K562 (cell line): ENCODE data around the gene BST1. TPM values are rescaled to one million over a fixed set of nuclear protein-coding genes. Genes with fewer than 3 reads are reported as not detected.

Experiments used
- ATAC-seq: fragments of 200-7000 bp; cut with Tn5 transposase; 3 replicates; pipeline ENCODE4 v1.9.1; 2020; ENCODE audit warnings: moderate library complexity
- BruUV-seq: library from RNA; stranded (reverse); fragments of 400-500 nt; replicated peaks from 2 replicates; lab custom pipeline; 2021; lab: Mats Ljungman, UMichigan
- CTCF ChIA-PET: fragments of 300-600 bp; formaldehyde crosslinking; extraction: SDS; loops from one replicate; lab custom pipeline; 2021; ENCODE audit warnings: low intra/inter-chr PET ratio; lab: Yijun Ruan, JAX
- POLR2A ChIA-PET: fragments of 300-600, 350-650 bp; sonication (Branson Sonifier 250); formaldehyde crosslinking; extraction: SDS; loops from one replicate; lab custom pipeline; 2021; ENCODE audit warnings: antibody characterized with exemption, inconsistent platforms; lab: Yijun Ruan, JAX
- DNase-seq, 4 experiments: peaks; one replicate each; pipeline versions ENCODE4 v3.0.0 to v3.0.0-alpha.2; 2011 to 2018; ENCODE audit warnings: low spot score in 3 of 4, mixed read lengths in 3 of 4; ENCODE audit errors: extremely low read depth in 1 of 4
- FAIRE-seq: peaks from 2 replicates; lab custom pipeline; 2011; peaks lifted over from hg19 to GRCh38; lab: Jason Lieb, UNC
- H2AFZ ChIP-seq: 2 replicates; pipeline ENCODE4 v1.6.0; 2011; ENCODE audit warnings: low read depth, low read length, control low read depth, inconsistent platforms
- H3K27ac ChIP-seq: fragments of 200-600 bp; 3 replicates; pipeline ENCODE4 v1.8.0; 2011; ENCODE audit warnings: low read depth, mild to moderate bottlenecking, control low read depth, inconsistent platforms, low read length, moderate library complexity, mixed read lengths; ENCODE audit errors: extremely low read depth
- H3K27me3 ChIP-seq, 2 experiments: fragments of 300-600 bp in 1 of 2; 2 replicates in 1 of 2; 3 replicates in 1 of 2; pipeline versions ENCODE4 v1.6.0 to v1.8.0; 2011; ENCODE audit warnings: inconsistent platforms in 2 of 2, low read length in 2 of 2, mild to moderate bottlenecking in 1 of 2, mixed read lengths in 1 of 2, moderate library complexity in 1 of 2; ENCODE audit not compliant: control insufficient read depth in 2 of 2, insufficient read depth in 2 of 2
- H3K36me3 ChIP-seq: fragments of 300-600 bp; 3 replicates; pipeline ENCODE4 v1.8.0; 2011; ENCODE audit warnings: mild to moderate bottlenecking, low read length, inconsistent platforms; ENCODE audit not compliant: control insufficient read depth, insufficient read depth
- H3K4me1 ChIP-seq, 2 experiments: fragments of 200-600 bp in 1 of 2; replicated peaks in 1 of 2; 2 replicates in 1 of 2; 3 replicates in 1 of 2; pipeline versions ENCODE4 v1.5.1 to v1.8.0; 2011; ENCODE audit warnings: inconsistent platforms in 2 of 2, low read length in 2 of 2, mild to moderate bottlenecking in 1 of 2, mixed read lengths in 1 of 2, moderate library complexity in 1 of 2; ENCODE audit not compliant: control insufficient read depth in 2 of 2, insufficient read depth in 2 of 2
- H3K4me2 ChIP-seq: 2 replicates; pipeline ENCODE4 v1.6.1; 2011; ENCODE audit warnings: low read length, control low read depth, inconsistent platforms, mixed read lengths; ENCODE audit not compliant: insufficient read depth
- H3K4me3 ChIP-seq: fragments of 200-600 bp; sonication (generic), shearing (Covaris generic); 2 replicates; pipeline ENCODE4 v1.5.1; 2016; ENCODE audit warnings: control low read depth, inconsistent platforms
- H3K79me2 ChIP-seq: fragments of 200-600 bp; 3 replicates; pipeline ENCODE4 v1.8.0; 2011; ENCODE audit warnings: low read length, inconsistent platforms; ENCODE audit not compliant: control insufficient read depth, insufficient read depth
- H3K9ac ChIP-seq, 2 experiments: 2 replicates each; pipeline versions ENCODE4 v1.6.0 to v1.6.1; 2011; ENCODE audit warnings: low read depth in 2 of 2, low read length in 2 of 2, control low read depth in 1 of 2, inconsistent platforms in 1 of 2, mild to moderate bottlenecking in 1 of 2, mixed read lengths in 1 of 2; ENCODE audit not compliant: insufficient read depth in 1 of 2
- H3K9me1 ChIP-seq: one replicate; pipeline ENCODE4 v1.6.0; 2011; ENCODE audit warnings: inconsistent platforms, mild to moderate bottlenecking, low read length, moderate library complexity; ENCODE audit not compliant: control insufficient read depth, insufficient read depth
- H3K9me3 ChIP-seq: replicated peaks from 2 replicates; pipeline ENCODE4 v1.5.1; 2011; ENCODE audit warnings: low read depth, low read length, inconsistent platforms; ENCODE audit not compliant: control insufficient read depth, insufficient read depth
- H4K20me1 ChIP-seq: replicated peaks from 2 replicates; pipeline ENCODE4 v1.6.1; 2011; ENCODE audit warnings: low read length, inconsistent platforms, mixed read lengths; ENCODE audit not compliant: control insufficient read depth, insufficient read depth
- BRD4 ChIP-seq: fragments of 200-600 bp; sonication (generic); IDR thresholded peaks from 2 replicates; pipeline ENCODE4 v1.6.1; 2017; ENCODE audit warnings: inconsistent platforms
- CHD2 ChIP-seq: IDR thresholded peaks from 2 replicates; pipeline ENCODE4 v1.6.1; 2011; ENCODE audit warnings: low read depth, low read length
- CXXC5 ChIP-seq: fragments of 250-450 bp; sonication (Bioruptor Pico); IDR thresholded peaks from 2 replicates; pipeline ENCODE4 v1.8.0; 2022; ENCODE audit warnings: inconsistent platforms, mild to moderate bottlenecking, moderate library complexity
- FOXK2 ChIP-seq, 2 experiments: fragments of 450-650 bp; IDR thresholded peaks in 1 of 2; conservative IDR thresholded peaks in 1 of 2; 2 replicates each; pipeline ENCODE4 v1.6.1; 2016; ENCODE audit warnings: low read depth in 2 of 2, mild to moderate bottlenecking in 1 of 2
- GATAD2A ChIP-seq: fragments of 450-650 bp; IDR thresholded peaks from 2 replicates; pipeline ENCODE4 v1.6.1; 2017
- HDAC1 ChIP-seq, 2 experiments: fragments of 450-650 bp; IDR thresholded peaks; 2 replicates each; pipeline ENCODE4 v1.6.1; 2016 to 2017; ENCODE audit warnings: inconsistent platforms in 1 of 2, mild to moderate bottlenecking in 1 of 2, moderate library complexity in 1 of 2
- NELFE ChIP-seq: IDR thresholded peaks from 2 replicates; pipeline ENCODE4 v1.6.1; 2011; ENCODE audit warnings: mild to moderate bottlenecking; ENCODE audit not compliant: insufficient read depth, insufficient read length
- PURB ChIP-seq: sonication (generic); formaldehyde crosslinking; IDR thresholded peaks from 2 replicates; pipeline ENCODE4 v1.9.0; 2021; ENCODE audit warnings: low read depth, mild to moderate bottlenecking, missing genetic modification reagents
- WGBS: fragments of 100-300 bp; shearing (Covaris generic); methylation state at CpG from one replicate; pipeline ENCODE4 v1.1.6; 2016; ENCODE audit warnings: low coverage, mixed read lengths; ENCODE audit not compliant: insufficient coverage; ENCODE audit errors: missing lambda C conversion rate; 5-methylcytosine and 5-hydroxymethylcytosine counted together
- in situ Hi-C: fragments of 300-500 bp; cut with MboI; formaldehyde crosslinking; loops from 4 replicates; pipeline ENCODE4 v1.15.0; 2018; ENCODE audit warnings: inconsistent platforms, mixed read lengths
- intact Hi-C: fragments of 100-400 bp; cut with micrococcal nuclease; formaldehyde crosslinking; loops from 2 replicates; pipeline ENCODE4 v1.14.2; 2022
- polyA plus RNA-seq, 8 experiments: library from polyadenylated mRNA; depleted of rRNA in 4 of 8; stranded (reverse) in 5 of 8; unstranded in 3 of 8; fragments of >200 nt; fragmentation: Nextera tagmentation in 2 of 8; fragmentation: Illumina TruSeq in 1 of 8; extraction: Ambion mirVana in 2 of 8; extraction: Trizol in 1 of 8; gene quantifications; 2 replicates each; pipeline versions ENCODE4 v1.2.1 to v1.2.3, GENCODE V29; 2011 to 2014; ENCODE audit warnings: inconsistent platforms in 1 of 8, missing spikeins in 1 of 8
- total RNA-seq, 7 experiments: library from RNA; depleted of rRNA in 6 of 7; stranded (reverse); fragments of >200 nt in 6 of 7; fragmentation: Illumina TruSeq in 2 of 7; extraction: Trizol in 2 of 7; gene quantifications; 2 replicates each; pipeline versions ENCODE4 v1.2.1 to v1.2.3, GENCODE V29; 2011 to 2021; ENCODE audit warnings: low replicate concordance in 1 of 7
- TF ChIP-seq, protein P1 (sequence below): fragments of 450-650 bp; IDR thresholded peaks from 2 replicates; pipeline ENCODE4 v1.6.1; 2017; ENCODE audit warnings: antibody characterized with exemption, mild to moderate bottlenecking
- TF ChIP-seq, protein P2 (sequence below): sonication (generic); formaldehyde crosslinking; IDR thresholded peaks from 2 replicates; pipeline ENCODE4 v1.8.0; 2022; ENCODE audit warnings: missing genetic modification reagents, mild to moderate bottlenecking, borderline replicate concordance
- TF ChIP-seq, protein P3 (sequence below): sonication (generic); formaldehyde crosslinking; IDR thresholded peaks from 2 replicates; pipeline ENCODE4 v1.8.0; 2022; ENCODE audit warnings: mild to moderate bottlenecking, missing genetic modification reagents
- TF ChIP-seq, protein P4 (sequence below): sonication (generic); formaldehyde crosslinking; IDR thresholded peaks from 2 replicates; pipeline ENCODE4 v1.8.0; 2022; ENCODE audit warnings: mild to moderate bottlenecking, missing genetic modification reagents
- TF ChIP-seq, protein P5 (sequence below): IDR thresholded peaks from 2 replicates; pipeline ENCODE4 v1.6.1; 2014; ENCODE audit warnings: antibody characterized with exemption

Gene BST1
- total and polyA plus RNA-seq, 9 of the 15 experiments (the other 6 are each of a cell fraction or from before 2014, with no cell fraction given) = 0.04 to 0.38 (median 0.07) TPM; not detected in 6

DNA sequence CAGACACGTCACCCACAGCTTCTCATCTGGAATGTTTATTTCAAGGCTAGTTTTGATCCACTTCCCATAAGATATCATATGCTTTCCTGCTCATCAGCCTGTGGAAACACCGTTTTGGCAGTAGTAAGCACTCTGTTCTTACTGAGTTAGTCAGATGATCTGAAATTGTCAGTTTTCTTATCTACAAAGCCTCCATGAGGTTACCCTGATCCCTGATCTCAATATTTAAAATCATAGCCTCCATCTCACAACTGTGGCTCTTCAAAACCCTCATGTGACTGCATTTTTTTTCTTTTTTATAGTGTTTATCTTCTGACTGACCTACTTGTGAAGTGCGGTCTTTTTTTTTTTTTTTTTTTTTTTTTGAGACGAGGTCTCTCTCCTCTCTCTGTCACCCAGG is 22.7 kb downstream of the BST1 start:
- Histone ChIP-seq H3K4me2 (no peak overlapping the region), H4K20me1 (no peaks in the 10 kb centered on the region), H2AFZ (no peak overlapping the region), H3K4me1 (no peaks in the 10 kb centered on the region), H3K9me3 (no peaks in the 10 kb centered on the region), H3K9me1 (no peaks in the 10 kb centered on the region), H3K9ac (no peak overlapping the region), H3K36me3 (no peaks in the 10 kb centered on the region), H3K27ac (no peak overlapping the region), H3K79me2 (no peaks in the 10 kb centered on the region), H3K27me3 (peaks cover 5 to 6% of the 10 kb centered on the region in 2 experiments; a peak in 3 of 5 replicates), H3K4me3 (no peak overlapping the region)
- FAIRE-seq (no peak), DNase-seq (no peak), ATAC-seq (no peak)
- in situ Hi-C loops = no loop called here
- ChIA-PET CTCF (no interaction called here), POLR2A (interaction anchor here (0.7 kb wide), 1 partner anchor 228 kb away, joined by 3 read pairs; no protein-coding TSS in a partner anchor)
- intact Hi-C loops = no loop called here
- BruUV-seq = no TSS peak
- WGBS = 0% methylated on average over 2 of the region's 4 CpGs
- TF ChIP-seq BRD4 (no peak), NELFE (no peak), CXXC5 (CRISPR knock-in tag) (no peak), PURB (CRISPR knock-in tag) (no peak), HDAC1 (IDR thresholded peaks at IDR 0.05) (no peak), CHD2 (no peak), FOXK2 (conservative IDR thresholded peaks at IDR 0.05 in 1 of 2, IDR thresholded peaks at IDR 0.05 in 1 of 2; ENCODE audit: low read depth in 2 of 2) (no peak), GATAD2A (no peak)
- TF ChIP-seq, protein P1, sequence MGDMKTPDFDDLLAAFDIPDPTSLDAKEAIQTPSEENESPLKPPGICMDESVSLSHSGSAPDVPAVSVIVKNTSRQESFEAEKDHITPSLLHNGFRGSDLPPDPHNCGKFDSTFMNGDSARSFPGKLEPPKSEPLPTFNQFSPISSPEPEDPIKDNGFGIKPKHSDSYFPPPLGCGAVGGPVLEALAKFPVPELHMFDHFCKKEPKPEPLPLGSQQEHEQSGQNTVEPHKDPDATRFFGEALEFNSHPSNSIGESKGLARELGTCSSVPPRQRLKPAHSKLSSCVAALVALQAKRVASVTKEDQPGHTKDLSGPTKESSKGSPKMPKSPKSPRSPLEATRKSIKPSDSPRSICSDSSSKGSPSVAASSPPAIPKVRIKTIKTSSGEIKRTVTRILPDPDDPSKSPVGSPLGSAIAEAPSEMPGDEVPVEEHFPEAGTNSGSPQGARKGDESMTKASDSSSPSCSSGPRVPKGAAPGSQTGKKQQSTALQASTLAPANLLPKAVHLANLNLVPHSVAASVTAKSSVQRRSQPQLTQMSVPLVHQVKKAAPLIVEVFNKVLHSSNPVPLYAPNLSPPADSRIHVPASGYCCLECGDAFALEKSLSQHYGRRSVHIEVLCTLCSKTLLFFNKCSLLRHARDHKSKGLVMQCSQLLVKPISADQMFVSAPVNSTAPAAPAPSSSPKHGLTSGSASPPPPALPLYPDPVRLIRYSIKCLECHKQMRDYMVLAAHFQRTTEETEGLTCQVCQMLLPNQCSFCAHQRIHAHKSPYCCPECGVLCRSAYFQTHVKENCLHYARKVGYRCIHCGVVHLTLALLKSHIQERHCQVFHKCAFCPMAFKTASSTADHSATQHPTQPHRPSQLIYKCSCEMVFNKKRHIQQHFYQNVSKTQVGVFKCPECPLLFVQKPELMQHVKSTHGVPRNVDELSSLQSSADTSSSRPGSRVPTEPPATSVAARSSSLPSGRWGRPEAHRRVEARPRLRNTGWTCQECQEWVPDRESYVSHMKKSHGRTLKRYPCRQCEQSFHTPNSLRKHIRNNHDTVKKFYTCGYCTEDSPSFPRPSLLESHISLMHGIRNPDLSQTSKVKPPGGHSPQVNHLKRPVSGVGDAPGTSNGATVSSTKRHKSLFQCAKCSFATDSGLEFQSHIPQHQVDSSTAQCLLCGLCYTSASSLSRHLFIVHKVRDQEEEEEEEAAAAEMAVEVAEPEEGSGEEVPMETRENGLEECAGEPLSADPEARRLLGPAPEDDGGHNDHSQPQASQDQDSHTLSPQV = no peak
- TF ChIP-seq, protein P2, sequence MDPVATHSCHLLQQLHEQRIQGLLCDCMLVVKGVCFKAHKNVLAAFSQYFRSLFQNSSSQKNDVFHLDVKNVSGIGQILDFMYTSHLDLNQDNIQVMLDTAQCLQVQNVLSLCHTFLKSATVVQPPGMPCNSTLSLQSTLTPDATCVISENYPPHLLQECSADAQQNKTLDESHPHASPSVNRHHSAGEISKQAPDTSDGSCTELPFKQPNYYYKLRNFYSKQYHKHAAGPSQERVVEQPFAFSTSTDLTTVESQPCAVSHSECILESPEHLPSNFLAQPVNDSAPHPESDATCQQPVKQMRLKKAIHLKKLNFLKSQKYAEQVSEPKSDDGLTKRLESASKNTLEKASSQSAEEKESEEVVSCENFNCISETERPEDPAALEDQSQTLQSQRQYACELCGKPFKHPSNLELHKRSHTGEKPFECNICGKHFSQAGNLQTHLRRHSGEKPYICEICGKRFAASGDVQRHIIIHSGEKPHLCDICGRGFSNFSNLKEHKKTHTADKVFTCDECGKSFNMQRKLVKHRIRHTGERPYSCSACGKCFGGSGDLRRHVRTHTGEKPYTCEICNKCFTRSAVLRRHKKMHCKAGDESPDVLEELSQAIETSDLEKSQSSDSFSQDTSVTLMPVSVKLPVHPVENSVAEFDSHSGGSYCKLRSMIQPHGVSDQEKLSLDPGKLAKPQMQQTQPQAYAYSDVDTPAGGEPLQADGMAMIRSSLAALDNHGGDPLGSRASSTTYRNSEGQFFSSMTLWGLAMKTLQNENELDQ (CRISPR knock-in tag) = no peak
- TF ChIP-seq, protein P3, sequence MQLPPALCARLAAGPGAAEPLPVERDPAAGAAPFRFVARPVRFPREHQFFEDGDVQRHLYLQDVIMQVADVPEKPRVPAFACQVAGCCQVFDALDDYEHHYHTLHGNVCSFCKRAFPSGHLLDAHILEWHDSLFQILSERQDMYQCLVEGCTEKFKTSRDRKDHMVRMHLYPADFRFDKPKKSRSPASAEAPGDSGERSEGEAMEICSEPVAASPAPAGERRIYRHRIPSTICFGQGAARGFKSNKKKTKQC (CRISPR knock-in tag) = no peak
- TF ChIP-seq, protein P4, sequence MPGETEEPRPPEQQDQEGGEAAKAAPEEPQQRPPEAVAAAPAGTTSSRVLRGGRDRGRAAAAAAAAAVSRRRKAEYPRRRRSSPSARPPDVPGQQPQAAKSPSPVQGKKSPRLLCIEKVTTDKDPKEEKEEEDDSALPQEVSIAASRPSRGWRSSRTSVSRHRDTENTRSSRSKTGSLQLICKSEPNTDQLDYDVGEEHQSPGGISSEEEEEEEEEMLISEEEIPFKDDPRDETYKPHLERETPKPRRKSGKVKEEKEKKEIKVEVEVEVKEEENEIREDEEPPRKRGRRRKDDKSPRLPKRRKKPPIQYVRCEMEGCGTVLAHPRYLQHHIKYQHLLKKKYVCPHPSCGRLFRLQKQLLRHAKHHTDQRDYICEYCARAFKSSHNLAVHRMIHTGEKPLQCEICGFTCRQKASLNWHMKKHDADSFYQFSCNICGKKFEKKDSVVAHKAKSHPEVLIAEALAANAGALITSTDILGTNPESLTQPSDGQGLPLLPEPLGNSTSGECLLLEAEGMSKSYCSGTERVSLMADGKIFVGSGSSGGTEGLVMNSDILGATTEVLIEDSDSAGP (CRISPR knock-in tag) = no peak
- TF ChIP-seq, protein P5, sequence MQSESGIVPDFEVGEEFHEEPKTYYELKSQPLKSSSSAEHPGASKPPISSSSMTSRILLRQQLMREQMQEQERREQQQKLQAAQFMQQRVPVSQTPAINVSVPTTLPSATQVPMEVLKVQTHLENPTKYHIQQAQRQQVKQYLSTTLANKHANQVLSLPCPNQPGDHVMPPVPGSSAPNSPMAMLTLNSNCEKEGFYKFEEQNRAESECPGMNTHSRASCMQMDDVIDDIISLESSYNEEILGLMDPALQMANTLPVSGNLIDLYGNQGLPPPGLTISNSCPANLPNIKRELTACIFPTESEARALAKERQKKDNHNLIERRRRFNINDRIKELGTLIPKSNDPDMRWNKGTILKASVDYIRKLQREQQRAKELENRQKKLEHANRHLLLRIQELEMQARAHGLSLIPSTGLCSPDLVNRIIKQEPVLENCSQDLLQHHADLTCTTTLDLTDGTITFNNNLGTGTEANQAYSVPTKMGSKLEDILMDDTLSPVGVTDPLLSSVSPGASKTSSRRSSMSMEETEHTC = no peak
